Immature natural killer cell (primary cell): ENCODE data around the gene SESTD1. TPM values are rescaled to one million over a fixed set of nuclear protein-coding genes. Genes with fewer than 3 reads are reported as not detected.
"Not testable (repeated sequence)": the region's sequence is repeated elsewhere in the genome, so short reads cannot be mapped to it uniquely, and the experiment has no call there.

ENCODE experiments used
- DNase-seq, 3 donors: peaks; one replicate each; pipeline ENCODE4 v3.0.0; 2022; ENCODE audit warnings: mixed read lengths in 1 of 3
- H3K27ac Mint-ChIP-seq, 6 donors: one replicate each; pipeline ENCODE4 v1.8.0; 2020; ENCODE audit warnings: mixed read lengths in 6 of 6, mild to moderate bottlenecking in 5 of 6, inconsistent platforms in 4 of 6, moderate library complexity in 3 of 6
- H3K27me3 Mint-ChIP-seq, 3 donors: one replicate each; pipeline ENCODE4 v1.8.0; 2020 to 2021; ENCODE audit warnings: low read depth in 3 of 3, mild to moderate bottlenecking in 3 of 3, mixed read lengths in 3 of 3, moderate library complexity in 3 of 3, inconsistent platforms in 1 of 3
- H3K36me3 Mint-ChIP-seq, 3 donors: one replicate each; pipeline ENCODE4 v1.8.0; 2020; ENCODE audit warnings: mixed read lengths in 3 of 3, inconsistent platforms in 2 of 3, mild to moderate bottlenecking in 2 of 3
- H3K4me1 Mint-ChIP-seq, 2 donors: one replicate each; pipeline ENCODE4 v1.8.0; 2020; ENCODE audit warnings: inconsistent platforms in 2 of 2, mild to moderate bottlenecking in 2 of 2, mixed read lengths in 2 of 2, moderate library complexity in 1 of 2
- H3K4me3 Mint-ChIP-seq, 5 donors: one replicate each; pipeline ENCODE4 v1.8.0; 2020; ENCODE audit warnings: mild to moderate bottlenecking in 5 of 5, mixed read lengths in 5 of 5, inconsistent platforms in 3 of 5, moderate library complexity in 3 of 5
- H3K9me3 Mint-ChIP-seq, 6 donors: one replicate each; pipeline ENCODE4 v1.8.0; 2020; ENCODE audit warnings: mild to moderate bottlenecking in 6 of 6, mixed read lengths in 6 of 6, inconsistent platforms in 4 of 6, moderate library complexity in 3 of 6
- polyA plus RNA-seq, 3 donors: library from polyadenylated mRNA; unstranded; fragments of 300-500 nt; fragmentation: Illumina TruSeq; gene quantifications; one replicate each; pipeline ENCODE4 v1.2.3, GENCODE V29; 2021

Gene SESTD1
- polyA plus RNA-seq, 3 donors from 2014 or later: 2.3 to 7.9 (median 6.6) TPM

DNA sequence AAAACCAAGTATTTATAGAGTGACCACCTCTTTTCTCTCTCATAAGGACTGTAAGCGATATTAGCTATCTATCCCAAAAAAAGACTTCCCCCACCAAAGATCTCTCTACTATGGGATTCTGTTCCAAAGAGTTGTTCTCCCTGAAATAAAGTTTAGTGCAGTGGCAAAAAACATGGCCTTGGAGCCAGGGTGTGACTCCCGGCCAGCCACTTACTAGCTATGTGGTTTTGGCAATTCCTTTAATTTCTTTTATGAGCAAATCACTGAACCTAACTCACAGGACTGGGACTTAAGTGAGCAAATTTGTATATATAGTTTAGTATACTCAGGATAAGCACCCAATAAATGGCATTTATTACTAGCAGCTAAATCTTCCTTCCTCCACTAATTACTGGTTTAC, 42.6 kb downstream of the SESTD1 start:
- DNase-seq: no peak
- H3K27me3 Mint-ChIP-seq: no peaks in the 10 kb centered on the region
- no peaks in the 10 kb centered on the region for H3K36me3 Mint-ChIP-seq
- H3K4me3 Mint-ChIP-seq: no peak overlapping the region
- H3K9me3 Mint-ChIP-seq: peaks cover 0 to 1% (median 0%) of the 10 kb centered on the region in 6 donors
- peak overlapping the region in 1 of 6 donors; percentile 6 for H3K27ac Mint-ChIP-seq
- H3K4me1 Mint-ChIP-seq: no peaks in the 10 kb centered on the region

DNA sequence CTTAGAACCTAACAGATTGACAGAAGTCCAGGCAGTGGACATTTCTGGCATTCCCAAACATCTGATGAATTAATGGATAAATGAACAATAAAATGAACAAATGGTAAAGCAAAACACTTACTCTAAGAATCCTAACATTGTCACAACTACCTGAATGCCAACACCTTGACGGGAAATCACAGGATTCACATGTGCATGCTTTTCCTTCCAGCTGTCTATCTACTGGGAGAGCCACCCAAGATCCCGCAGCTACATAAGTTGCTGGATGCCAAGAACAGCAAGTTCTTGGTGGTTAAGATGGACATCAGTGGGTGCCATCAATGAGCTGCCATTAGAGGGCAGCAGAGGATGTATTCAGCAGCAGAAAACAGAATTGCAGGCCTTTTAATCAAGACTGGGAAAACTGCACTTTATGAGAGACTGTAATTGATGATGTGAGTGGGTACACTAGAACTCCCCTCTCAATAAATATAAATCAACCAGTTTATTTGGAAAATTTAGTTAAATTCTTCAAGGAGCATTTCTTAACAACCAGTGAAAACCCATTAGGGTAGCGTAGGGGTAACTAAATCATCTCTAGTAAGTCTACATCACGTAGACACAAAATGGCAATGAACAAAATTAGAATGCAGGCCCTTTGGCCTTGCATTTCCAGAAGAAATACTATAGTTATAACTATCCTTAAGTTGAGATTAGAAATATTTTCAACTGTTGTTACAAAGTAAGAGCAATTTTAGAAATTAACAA, 45.6 kb downstream of the SESTD1 start:
- Mint-ChIP-seq H3K27me3 (peaks cover 0 to 2% (median 0%) of the 10 kb centered on the region in 3 donors), H3K4me3 (no peak overlapping the region), H3K4me1 (no peaks in the 10 kb centered on the region), H3K9me3 (no peaks in the 10 kb centered on the region), H3K36me3 (no peaks in the 10 kb centered on the region), H3K27ac (no peak overlapping the region)
- peak; percentile 26 to 38 (median 32) for DNase-seq

DNA sequence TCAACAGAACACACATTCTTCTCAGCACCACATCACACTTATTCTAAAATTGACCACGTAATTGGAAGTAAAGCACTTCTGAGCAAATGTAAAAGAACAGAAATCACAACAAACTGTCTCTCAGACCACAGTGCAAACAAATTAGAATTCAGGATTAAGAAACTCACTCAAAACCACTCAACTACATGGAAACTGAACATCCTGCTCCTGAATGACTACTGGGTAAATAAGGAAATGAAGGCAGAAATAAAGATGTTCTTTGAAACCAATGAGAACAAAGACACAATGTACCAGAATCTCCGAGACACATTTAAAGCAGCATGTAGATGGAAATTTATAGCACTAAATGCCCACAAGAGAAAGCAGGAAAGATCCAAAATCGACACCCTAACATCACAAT, 50.0 kb downstream of the SESTD1 start:
- H3K9me3 Mint-ChIP-seq: not testable (repeated sequence)

DNA sequence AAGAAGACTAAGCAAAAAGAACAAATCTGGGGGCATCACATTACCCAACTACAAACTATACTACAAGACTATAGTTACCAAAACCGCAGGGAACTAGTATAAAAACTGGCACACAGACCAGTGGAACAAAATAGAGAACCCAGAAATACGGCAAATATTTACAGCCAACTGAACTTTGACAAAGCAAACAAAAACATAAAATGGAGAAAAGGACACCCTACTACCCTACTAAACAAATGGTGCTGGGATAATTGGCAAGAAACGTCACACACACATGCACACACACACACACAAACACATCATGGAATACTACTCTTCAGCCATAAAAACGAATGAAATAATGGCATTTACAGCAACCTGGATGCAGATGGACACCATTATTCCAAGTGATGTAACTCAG, 53.3 kb downstream of the SESTD1 start:
- Mint-ChIP-seq H3K4me1 (peaks cover 0 to 12% of the 10 kb centered on the region in 2 donors), H3K9me3 (peaks cover 5 to 31% (median 11%) of the 10 kb centered on the region in 6 donors), H3K36me3 (peaks cover 0 to 5% (median 4%) of the 10 kb centered on the region in 3 donors), H3K27me3 (peaks cover 0 to 2% (median 0%) of the 10 kb centered on the region in 3 donors), H3K4me3 (no peak overlapping the region), H3K27ac (no peak overlapping the region)
- no peak for DNase-seq

More for the DNA sequence above, 50.0 kb downstream of the SESTD1 start:
- H3K4me3 Mint-ChIP-seq, H3K4me1 Mint-ChIP-seq, H3K36me3 Mint-ChIP-seq, H3K27ac Mint-ChIP-seq, DNase-seq, H3K27me3 Mint-ChIP-seq: not testable (repeated sequence)

DNA sequence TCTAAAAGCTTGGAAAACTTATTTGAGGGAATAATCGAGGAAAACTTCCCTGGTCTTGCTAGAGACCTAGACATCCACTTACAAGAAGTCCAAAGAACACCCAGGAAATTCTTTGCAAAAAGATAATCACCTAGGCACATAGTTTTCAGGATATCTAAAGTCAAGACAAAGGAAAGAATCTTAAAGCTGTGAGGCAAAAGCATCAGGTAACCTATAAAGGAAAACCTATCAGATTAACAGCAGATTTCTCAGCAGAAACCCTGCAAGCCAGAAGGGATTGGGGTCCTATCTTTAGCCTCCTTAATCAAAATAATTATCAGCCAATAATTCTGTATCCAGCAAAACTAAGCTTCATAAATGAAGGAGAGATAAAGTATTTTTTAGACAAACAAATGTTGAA, 56.4 kb downstream of the SESTD1 start:
- peaks cover 5 to 31% (median 12%) of the 10 kb centered on the region in 6 donors for H3K9me3 Mint-ChIP-seq

DNA sequence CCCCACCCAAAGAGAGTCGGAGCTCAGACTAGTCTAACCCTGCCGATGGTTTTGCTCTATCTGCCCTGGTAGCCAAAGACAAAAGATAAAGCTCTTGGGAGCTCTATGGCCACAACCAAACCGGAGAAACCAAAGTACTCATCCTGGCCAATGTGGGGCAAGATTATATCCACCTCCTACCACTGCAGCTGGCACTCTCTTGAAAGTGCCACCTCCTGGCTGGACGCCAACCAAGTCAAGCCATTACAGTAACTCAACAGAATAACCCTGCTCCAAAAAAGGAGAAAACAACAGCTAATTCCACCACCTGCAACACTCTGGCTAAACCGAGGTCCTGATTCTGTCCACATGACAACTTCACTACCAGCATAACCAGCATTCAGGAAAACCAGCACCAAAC, 57.6 kb downstream of the SESTD1 start:
- H3K4me1 Mint-ChIP-seq: peaks cover 0 to 43% of the 10 kb centered on the region in 2 donors
- H3K36me3 Mint-ChIP-seq: peaks cover 0 to 13% (median 9%) of the 10 kb centered on the region in 3 donors
- H3K27me3 Mint-ChIP-seq: no peaks in the 10 kb centered on the region
- peaks cover 5 to 36% (median 17%) of the 10 kb centered on the region in 6 donors for H3K9me3 Mint-ChIP-seq
- no peak overlapping the region for H3K4me3 Mint-ChIP-seq
- DNase-seq: no peak
- no peak overlapping the region for H3K27ac Mint-ChIP-seq

More for the DNA sequence above, 56.4 kb downstream of the SESTD1 start:
- peaks cover 0 to 37% of the 10 kb centered on the region in 2 donors for H3K4me1 Mint-ChIP-seq
- H3K27ac Mint-ChIP-seq, DNase-seq, H3K27me3 Mint-ChIP-seq, H3K36me3 Mint-ChIP-seq, H3K4me3 Mint-ChIP-seq: not testable (repeated sequence)

DNA sequence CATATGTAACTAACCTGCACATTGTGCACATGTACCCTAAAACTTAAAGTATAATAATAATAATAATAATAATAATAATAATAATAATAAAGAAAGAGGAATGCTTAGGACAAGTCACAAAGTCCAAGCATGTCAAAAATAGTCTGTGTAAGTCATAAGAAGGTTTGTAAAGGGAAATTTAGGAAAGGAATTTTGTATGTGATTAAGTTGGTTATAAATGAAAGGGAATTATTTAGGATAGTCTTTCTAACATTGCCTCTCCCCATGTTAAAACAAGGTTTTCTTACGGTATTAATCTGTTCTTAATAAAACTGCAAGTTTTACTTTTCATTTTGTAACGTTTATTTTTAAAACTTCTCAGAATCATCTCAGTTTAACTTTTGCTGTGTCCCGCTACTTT, 62.8 kb downstream of the SESTD1 start:
- Mint-ChIP-seq H3K27ac (no peak overlapping the region), H3K4me1 (peaks cover 0 to 32% of the 10 kb centered on the region in 2 donors), H3K9me3 (peaks cover 6 to 24% (median 19%) of the 10 kb centered on the region in 6 donors), H3K27me3 (peaks cover 0 to 1% (median 0%) of the 10 kb centered on the region in 3 donors), H3K4me3 (no peak overlapping the region), H3K36me3 (peaks cover 0 to 14% (median 10%) of the 10 kb centered on the region in 3 donors)
- DNase-seq: no peak

DNA sequence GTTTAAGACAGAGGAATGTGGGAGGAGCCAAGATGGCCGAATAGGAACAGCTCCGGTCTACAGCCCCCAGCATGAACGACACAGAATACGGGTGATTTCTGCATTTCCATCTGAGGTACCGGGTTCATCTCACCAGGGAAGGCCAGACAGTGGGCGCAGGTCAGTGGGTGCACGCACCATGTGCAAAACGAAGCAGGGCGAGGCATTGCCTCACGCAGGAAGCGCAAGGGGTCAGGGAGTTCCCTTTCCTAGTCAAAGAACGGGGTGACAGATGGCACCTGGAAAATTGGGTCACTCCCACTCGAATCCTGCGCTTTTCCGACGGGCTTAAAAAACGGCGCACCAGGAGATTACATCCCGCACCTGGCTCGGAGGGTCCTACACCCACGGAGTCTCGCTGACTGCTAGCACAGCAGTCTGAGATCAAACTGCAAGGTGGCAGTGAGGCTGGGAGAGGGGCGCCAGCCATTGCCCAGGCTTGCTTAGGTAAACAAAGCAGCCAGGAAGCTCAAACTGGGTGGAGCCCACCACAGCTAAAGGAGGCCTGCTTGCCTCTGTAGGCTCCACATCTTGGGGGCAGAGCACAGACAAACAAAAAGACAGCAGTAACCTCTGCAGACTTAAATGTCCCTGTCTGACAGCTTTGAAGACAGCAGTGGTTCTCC, 68.6 kb downstream of the SESTD1 start:
- H3K4me3 Mint-ChIP-seq, H3K27me3 Mint-ChIP-seq, DNase-seq, H3K27ac Mint-ChIP-seq: not testable (repeated sequence)
- Mint-ChIP-seq H3K9me3 (peaks cover 6 to 24% (median 17%) of the 10 kb centered on the region in 6 donors), H3K36me3 (peaks cover 0 to 14% (median 5%) of the 10 kb centered on the region in 3 donors), H3K4me1 (peaks cover 21 to 22% of the 10 kb centered on the region in 2 donors)

DNA sequence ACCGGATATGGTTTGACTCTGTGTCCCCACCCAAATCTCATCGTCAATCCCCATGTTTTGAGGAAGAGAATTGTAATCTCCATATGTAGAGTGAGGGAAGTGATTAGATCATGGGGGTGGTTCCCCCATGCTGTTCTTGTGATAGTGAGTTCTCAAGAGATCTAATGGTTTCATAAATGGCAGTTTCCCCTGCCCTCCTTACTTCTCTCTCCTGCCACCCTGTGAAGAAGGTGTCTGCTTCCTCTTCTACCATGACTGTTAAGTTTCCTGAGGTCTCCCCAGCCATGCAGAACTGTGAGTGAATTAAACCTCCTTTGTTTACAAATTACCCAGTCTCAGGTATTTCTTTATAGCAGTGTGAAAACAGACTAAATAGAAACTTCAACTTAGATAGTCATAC, 69.5 kb downstream of the SESTD1 start:
- H3K9me3 Mint-ChIP-seq: peaks cover 6 to 26% (median 15%) of the 10 kb centered on the region in 6 donors
- H3K4me1 Mint-ChIP-seq: peaks cover 21 to 22% of the 10 kb centered on the region in 2 donors
- H3K36me3 Mint-ChIP-seq: peaks cover 0 to 17% (median 7%) of the 10 kb centered on the region in 3 donors
- H3K27me3 Mint-ChIP-seq: peaks cover 0 to 3% (median 1%) of the 10 kb centered on the region in 3 donors
- H3K4me3 Mint-ChIP-seq: peak overlapping the region in 1 of 5 donors; percentile 36
- DNase-seq: no peak
- no peak overlapping the region for H3K27ac Mint-ChIP-seq

DNA sequence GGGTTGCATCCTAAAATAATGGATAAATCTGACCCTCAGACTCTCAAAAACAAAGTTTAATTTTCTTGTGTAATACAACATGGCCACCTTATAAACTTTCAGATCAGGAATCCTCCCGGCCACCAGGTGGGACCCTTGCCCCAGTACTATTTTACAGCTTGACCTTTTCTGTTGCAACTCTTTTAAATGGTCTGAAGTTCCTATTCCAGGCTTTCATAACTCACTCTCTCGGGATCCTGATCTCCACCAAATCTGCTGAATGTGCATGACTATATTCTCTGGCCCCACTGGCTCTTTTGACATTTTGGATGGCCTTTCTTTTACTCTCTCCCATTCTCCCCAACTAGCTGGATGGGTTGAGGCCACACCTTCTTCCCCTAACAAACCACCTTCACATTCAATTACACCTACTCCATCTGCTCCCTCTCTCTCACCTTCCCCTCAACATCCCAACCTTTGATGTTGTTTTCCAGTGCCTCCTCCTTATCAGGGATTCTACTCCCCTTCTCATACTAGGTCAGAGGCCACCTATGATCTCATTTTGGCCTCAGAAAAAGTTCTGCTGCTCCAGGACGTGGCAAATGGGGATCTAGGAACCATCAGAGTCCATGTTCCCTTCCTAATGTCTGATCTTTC, 70.8 kb downstream of the SESTD1 start:
- Mint-ChIP-seq H3K4me1 (peaks cover 21 to 22% of the 10 kb centered on the region in 2 donors), H3K27ac (no peak overlapping the region)

DNA sequence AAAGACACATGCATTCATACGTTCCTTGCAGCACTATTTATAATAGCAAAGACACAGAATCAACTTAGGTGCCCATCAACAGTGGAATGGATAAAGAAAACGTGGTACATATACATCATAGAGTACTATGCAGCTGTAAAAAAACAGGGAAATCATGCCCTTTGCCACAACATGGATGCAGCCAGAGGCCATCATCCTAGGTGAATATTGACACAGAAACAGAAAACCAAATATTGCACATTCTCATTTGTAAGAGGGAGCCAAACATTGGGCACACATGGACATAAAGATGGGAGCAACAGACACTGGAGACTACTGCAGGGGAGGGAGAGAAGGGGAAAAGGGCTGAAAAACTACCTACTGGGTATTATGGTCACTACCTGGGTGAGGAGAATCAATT, 73.5 kb downstream of the SESTD1 start:
- no peak for DNase-seq
- H3K9me3 Mint-ChIP-seq: peaks cover 0 to 16% (median 6%) of the 10 kb centered on the region in 6 donors
- H3K27me3 Mint-ChIP-seq: peaks cover 0 to 3% (median 0%) of the 10 kb centered on the region in 3 donors
- no peak overlapping the region for H3K27ac Mint-ChIP-seq
- H3K4me3 Mint-ChIP-seq: no peak overlapping the region
- peaks cover 21 to 22% of the 10 kb centered on the region in 2 donors for H3K4me1 Mint-ChIP-seq
- H3K36me3 Mint-ChIP-seq: peaks cover 0 to 35% (median 25%) of the 10 kb centered on the region in 3 donors

More for the DNA sequence above, 70.8 kb downstream of the SESTD1 start:
- Mint-ChIP-seq H3K4me3 (no peak overlapping the region), H3K36me3 (peaks cover 0 to 28% (median 17%) of the 10 kb centered on the region in 3 donors), H3K27me3 (peaks cover 0 to 3% (median 1%) of the 10 kb centered on the region in 3 donors), H3K9me3 (peaks cover 4 to 29% (median 15%) of the 10 kb centered on the region in 6 donors)
- no peak for DNase-seq

DNA sequence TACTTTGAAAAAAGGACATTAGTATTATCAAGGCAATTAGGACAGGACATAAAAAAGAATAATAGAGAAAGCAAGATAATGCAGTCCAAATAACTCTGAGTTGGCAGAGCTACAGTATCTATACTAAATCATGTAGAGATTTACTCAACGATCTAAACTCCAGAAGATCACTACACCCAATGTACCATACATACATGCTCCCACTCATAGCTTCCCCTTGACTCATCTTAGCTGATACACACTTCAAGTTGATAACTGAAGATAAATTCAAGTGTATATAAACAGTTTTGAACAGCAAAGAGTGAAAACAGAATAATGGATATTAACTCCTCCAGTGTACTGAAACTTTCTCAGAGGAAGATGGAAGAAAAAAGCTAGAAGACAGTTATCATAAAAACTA, 78.5 kb downstream of the SESTD1 start:
- H3K36me3 Mint-ChIP-seq: peaks cover 0 to 27% (median 25%) of the 10 kb centered on the region in 3 donors
- no peak overlapping the region for H3K4me3 Mint-ChIP-seq
- H3K27ac Mint-ChIP-seq: no peak overlapping the region
- H3K27me3 Mint-ChIP-seq: peaks cover 0 to 2% (median 0%) of the 10 kb centered on the region in 3 donors
- peaks cover 0 to 6% (median 0%) of the 10 kb centered on the region in 6 donors for H3K9me3 Mint-ChIP-seq
- no peak for DNase-seq
- no peaks in the 10 kb centered on the region for H3K4me1 Mint-ChIP-seq

DNA sequence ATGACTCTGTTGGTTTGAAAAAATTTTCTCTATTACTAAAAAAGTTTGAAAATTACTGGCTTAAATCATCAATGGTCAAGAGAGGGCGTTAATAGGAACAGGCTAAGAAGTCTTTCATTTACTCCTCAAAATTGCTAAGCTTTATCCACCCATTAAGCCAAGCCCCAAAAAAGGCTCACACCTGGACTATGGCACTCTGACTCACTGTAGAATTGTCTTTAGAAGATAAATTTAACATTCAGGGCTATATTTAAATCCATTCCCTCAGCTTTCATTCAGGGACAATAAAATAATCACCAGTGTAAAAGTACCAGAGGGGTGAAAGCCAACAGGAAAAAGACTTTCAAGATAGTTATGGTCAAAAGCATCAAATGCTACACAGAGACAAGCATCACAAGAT, 80.0 kb downstream of the SESTD1 start:
- H3K9me3 Mint-ChIP-seq: peaks cover 0 to 3% (median 0%) of the 10 kb centered on the region in 6 donors
- no peaks in the 10 kb centered on the region for H3K27me3 Mint-ChIP-seq
- DNase-seq: no peak
- H3K27ac Mint-ChIP-seq: no peak overlapping the region
- H3K4me3 Mint-ChIP-seq: no peak overlapping the region
- H3K36me3 Mint-ChIP-seq: peaks cover 0 to 26% (median 23%) of the 10 kb centered on the region in 3 donors
- H3K4me1 Mint-ChIP-seq: no peaks in the 10 kb centered on the region
